ENCODE data around the gene PHC3.

DNA sequence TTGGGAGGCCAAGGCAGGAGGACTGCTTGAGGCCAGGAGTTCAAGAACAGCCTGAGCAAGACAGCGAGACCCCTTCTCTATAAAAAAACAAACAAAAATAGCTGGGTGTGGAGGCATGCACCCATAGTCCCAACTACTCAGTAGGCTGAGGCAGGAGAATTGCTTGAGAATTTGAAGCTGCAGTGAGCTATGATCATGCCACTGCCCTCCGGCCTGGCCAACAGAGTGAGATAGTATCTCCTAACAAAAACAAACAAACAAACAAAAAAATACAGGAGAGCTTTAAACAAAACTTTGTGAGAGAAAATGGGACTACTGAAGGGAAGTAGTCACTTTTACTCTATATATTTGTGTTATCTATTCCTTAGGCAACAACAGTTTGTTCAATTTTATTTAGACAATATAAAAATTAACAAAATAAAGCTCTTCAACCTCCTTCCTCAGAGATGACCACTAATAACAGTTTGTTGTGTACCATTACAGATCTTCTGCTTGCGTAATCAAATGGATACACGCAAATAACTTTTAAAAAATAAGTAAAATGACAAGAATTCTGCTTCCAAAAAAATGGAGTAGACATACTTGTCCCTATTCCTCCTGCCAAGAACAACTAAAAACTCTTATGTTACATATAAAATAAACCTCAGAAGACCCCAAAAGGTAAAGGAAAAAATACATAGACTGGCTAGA lies 17.4 kb downstream of the PHC3 start:
- no peak for TF ChIP-seq CTCF (IDR thresholded peaks at IDR 0.05; ENCODE audit: poor library complexity, severe bottlenecking)
- TF ChIP-seq EP300 (conservative IDR thresholded peaks at IDR 0.05; ENCODE audit: poor library complexity, severe bottlenecking) = no peak
- TF ChIP-seq POLR2AphosphoS5 (IDR thresholded peaks at IDR 0.05) = no peak
- TF ChIP-seq SMC3 (conservative IDR thresholded peaks at IDR 0.05; ENCODE audit: poor library complexity) = no peak
- TF ChIP-seq RAD21 (conservative IDR thresholded peaks at IDR 0.05) = no peak

Measured in neural cell (in vitro differentiated cells).